Glutamatergic neuron (in vitro differentiated cells): ENCODE measurements around the gene CSNK1A1. TPM values are rescaled to one million over a fixed set of nuclear protein-coding genes. Genes with fewer than 3 reads are reported as not detected.

Experiments
- DNase-seq: peaks from one replicate; pipeline ENCODE4 v3.0.0; 2022
- H3K27ac Mint-ChIP-seq: one replicate; pipeline ENCODE4 v1.8.0; 2020; ENCODE audit warnings: mild to moderate bottlenecking, mixed read lengths, inconsistent platforms; ENCODE audit not compliant: unreplicated experiment
- H3K27me3 Mint-ChIP-seq: one replicate; pipeline ENCODE4 v1.8.0; 2020; ENCODE audit warnings: mild to moderate bottlenecking, moderate library complexity, mixed read lengths, inconsistent platforms; ENCODE audit not compliant: unreplicated experiment
- H3K36me3 Mint-ChIP-seq: one replicate; pipeline ENCODE4 v1.8.0; 2020; ENCODE audit warnings: mild to moderate bottlenecking, mixed read lengths, inconsistent platforms; ENCODE audit not compliant: unreplicated experiment
- H3K4me1 Mint-ChIP-seq: one replicate; pipeline ENCODE4 v1.8.0; 2020; ENCODE audit warnings: mild to moderate bottlenecking, low read depth, mixed read lengths, inconsistent platforms; ENCODE audit not compliant: unreplicated experiment
- H3K4me3 Mint-ChIP-seq: one replicate; pipeline ENCODE4 v1.8.0; 2020; ENCODE audit warnings: mild to moderate bottlenecking, mixed read lengths, inconsistent platforms; ENCODE audit not compliant: unreplicated experiment
- H3K9me3 Mint-ChIP-seq: one replicate; pipeline ENCODE4 v1.8.0; 2020; ENCODE audit warnings: mild to moderate bottlenecking, moderate library complexity, mixed read lengths, inconsistent platforms; ENCODE audit not compliant: unreplicated experiment
- total RNA-seq: library from RNA; stranded (reverse); fragmentation: NEBNext Ultra II Directional; extraction: Animal tissue kit (Norgen Biotek cat#: 25700); gene quantifications from one replicate; pipeline ENCODE4 v1.2.1, GENCODE V29; 2021; ENCODE audit not compliant: unreplicated experiment
- TF ChIP-seq, protein P1 (sequence below): fragments of 200-600 bp; sonication (generic); IDR thresholded peaks from one replicate; pipeline ENCODE4 v1.5.0; 2021; ENCODE audit not compliant: partially characterized antibody, unreplicated experiment

CSNK1A1 gene
- total RNA-seq, 1 donor from 2014 or later = 289 TPM

DNA sequence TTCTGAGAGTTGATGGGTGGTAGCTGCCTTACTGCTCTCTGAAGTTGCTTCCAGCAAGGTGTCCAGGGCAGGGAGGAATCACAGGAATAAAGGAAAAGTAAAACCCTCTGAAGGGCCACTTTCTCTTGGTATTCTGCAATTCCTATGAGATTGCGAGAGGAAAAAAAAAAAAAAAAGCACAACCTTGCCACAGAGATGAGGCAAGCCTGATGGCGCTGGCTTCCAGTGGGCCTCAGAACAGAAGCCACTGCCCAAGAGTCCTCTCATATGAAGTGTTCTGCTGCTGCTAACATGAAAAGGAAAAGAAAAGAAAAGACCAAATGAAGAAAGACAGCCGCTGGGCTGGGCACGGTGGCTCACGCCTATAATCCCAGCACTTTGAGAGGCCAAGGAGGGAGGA lies 91.3 kb downstream of the CSNK1A1 start:
- TF ChIP-seq, protein P1, sequence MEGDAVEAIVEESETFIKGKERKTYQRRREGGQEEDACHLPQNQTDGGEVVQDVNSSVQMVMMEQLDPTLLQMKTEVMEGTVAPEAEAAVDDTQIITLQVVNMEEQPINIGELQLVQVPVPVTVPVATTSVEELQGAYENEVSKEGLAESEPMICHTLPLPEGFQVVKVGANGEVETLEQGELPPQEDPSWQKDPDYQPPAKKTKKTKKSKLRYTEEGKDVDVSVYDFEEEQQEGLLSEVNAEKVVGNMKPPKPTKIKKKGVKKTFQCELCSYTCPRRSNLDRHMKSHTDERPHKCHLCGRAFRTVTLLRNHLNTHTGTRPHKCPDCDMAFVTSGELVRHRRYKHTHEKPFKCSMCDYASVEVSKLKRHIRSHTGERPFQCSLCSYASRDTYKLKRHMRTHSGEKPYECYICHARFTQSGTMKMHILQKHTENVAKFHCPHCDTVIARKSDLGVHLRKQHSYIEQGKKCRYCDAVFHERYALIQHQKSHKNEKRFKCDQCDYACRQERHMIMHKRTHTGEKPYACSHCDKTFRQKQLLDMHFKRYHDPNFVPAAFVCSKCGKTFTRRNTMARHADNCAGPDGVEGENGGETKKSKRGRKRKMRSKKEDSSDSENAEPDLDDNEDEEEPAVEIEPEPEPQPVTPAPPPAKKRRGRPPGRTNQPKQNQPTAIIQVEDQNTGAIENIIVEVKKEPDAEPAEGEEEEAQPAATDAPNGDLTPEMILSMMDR = no peak
- Mint-ChIP-seq H3K27ac (no peak overlapping the region), H3K27me3 (peaks cover 4% of the 10 kb centered on the region), H3K9me3 (no peaks in the 10 kb centered on the region), H3K36me3 (no peaks in the 10 kb centered on the region), H3K4me1 (peaks cover 6% of the 10 kb centered on the region), H3K4me3 (no peak overlapping the region)
- DNase-seq = no peak

DNA sequence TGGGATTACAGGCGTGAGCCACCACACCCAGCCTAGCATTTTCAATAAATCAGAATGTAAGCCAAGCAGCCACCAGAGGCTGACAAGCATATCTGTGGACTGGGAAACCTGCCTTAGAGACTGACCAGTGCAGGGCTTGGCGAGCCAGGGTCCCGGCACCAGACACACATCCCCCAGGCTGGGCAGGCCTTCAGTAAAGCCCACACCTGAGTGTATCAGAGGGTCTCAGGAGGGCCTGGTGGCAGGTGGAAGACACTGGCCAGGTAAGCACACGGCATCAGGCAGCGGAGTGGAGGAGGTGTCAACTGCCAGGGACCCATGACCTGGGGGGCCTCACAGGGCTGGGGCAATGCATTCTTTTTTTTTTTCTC lies 93.9 kb downstream of the CSNK1A1 start:
- Mint-ChIP-seq H3K36me3 (no peaks in the 10 kb centered on the region), H3K27me3 (peaks cover 2% of the 10 kb centered on the region), H3K4me3 (no peak overlapping the region), H3K9me3 (no peaks in the 10 kb centered on the region), H3K4me1 (peaks cover 4% of the 10 kb centered on the region), H3K27ac (no peak overlapping the region)
- no peak for DNase-seq
- TF ChIP-seq, protein P1 = no peak

DNA sequence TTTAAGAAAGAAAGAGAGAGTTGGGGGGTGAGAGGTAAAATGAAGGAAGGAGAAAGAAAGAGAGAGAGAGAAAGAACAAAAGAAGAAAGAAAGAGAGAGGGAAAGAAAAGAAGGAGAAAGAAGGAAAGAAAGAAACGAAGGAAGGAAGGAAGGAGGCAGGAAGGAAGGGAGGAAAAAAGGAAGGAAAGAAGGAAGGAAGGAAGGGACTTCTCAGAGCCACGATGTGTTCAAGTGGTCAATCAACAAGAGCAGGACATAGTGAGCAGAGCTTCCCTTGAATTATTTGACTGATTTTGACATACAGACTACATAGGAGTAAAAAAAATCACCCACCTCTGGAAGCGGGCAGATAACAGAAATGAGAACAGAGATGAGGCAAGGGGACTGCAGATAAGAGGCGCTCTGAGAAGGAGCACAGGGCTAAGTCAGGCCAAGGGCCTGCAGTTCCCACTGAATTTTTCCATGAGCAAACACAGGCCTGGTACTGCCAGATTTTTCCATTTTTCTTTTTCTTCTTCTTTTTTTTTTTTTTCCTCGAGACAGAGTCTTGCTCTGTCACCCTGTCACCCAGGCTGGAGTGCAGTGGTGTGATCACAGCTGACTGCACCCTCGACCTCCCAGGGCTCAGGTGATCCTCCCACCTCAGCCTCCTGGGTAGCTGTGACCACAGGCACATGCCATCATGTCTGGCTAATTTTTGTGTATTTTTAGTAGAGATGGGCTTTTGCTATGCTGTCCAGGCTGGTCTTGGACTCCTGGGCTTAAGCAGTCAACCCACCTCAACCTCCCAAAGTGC lies 94.4 kb downstream of the CSNK1A1 start:
- Mint-ChIP-seq H3K27ac (no peak overlapping the region), H3K27me3 (peaks cover 2% of the 10 kb centered on the region), H3K36me3 (no peaks in the 10 kb centered on the region), H3K9me3 (no peaks in the 10 kb centered on the region), H3K4me1 (peaks cover 5% of the 10 kb centered on the region), H3K4me3 (no peak overlapping the region)
- TF ChIP-seq, protein P1 = no peak
- no peak for DNase-seq

DNA sequence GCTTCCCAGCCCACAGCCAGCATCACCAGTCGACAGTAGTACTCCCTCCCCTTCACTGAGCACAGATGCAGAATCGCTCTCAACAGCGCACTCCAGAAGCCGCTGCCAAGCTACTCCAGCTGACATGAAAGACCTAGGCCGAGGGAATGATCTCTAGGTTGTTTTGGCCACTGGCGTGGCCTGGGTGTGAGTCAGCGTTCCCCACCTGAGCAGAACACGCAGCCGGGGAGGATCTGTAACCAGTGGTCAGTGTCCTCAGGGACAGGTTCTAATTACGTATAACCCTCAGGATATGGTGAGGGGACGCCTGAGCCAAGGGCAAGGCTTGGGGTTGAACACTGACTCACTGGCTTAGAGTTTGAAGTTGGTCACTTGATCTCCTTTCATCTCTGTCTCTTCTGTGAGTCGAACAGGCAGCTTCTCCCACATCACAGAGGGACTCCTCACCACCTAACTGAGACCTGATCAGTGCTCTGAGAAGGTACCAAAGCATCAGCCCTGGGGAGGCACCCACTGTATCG lies 95.3 kb downstream of the CSNK1A1 start:
- no peaks in the 10 kb centered on the region for H3K36me3 Mint-ChIP-seq
- DNase-seq = no peak
- TF ChIP-seq, protein P1 = no peak
- H3K27me3 Mint-ChIP-seq = peaks cover 2% of the 10 kb centered on the region
- H3K9me3 Mint-ChIP-seq = no peaks in the 10 kb centered on the region
- no peak overlapping the region for H3K4me3 Mint-ChIP-seq
- peaks cover 5% of the 10 kb centered on the region for H3K4me1 Mint-ChIP-seq
- H3K27ac Mint-ChIP-seq = no peak overlapping the region
